WTC11 (cell line): ENCODE results near the gene FMOD. TPM values are rescaled to one million over a fixed set of nuclear protein-coding genes. Genes with fewer than 3 reads are reported as not detected.
A peak's percentile ranks its signal among the peaks of the same experiment; 100 is the strongest.

Experiments used
- ATAC-seq: fragments of 200-7000 bp; cut with Tn5 transposase; 2 replicates; pipeline ENCODE4 v1.10.0; 2021; ENCODE audit warnings: mild to moderate bottlenecking, moderate library complexity
- CTCF ChIA-PET: fragments of 300-600 bp; sonication (Branson Sonifier 250); formaldehyde crosslinking; loops from one replicate; lab custom pipeline; 2021; ENCODE audit warnings: antibody characterized with exemption; lab: Charles Lee
- POLR2A ChIA-PET: fragments of 350-600 bp; sonication (Branson Sonifier 250); formaldehyde crosslinking; loops from one replicate; lab custom pipeline; 2021; ENCODE audit warnings: antibody characterized with exemption; lab: Charles Lee
- DNase-seq: peaks from one replicate; pipeline ENCODE4 v3.0.0; 2021; ENCODE audit warnings: low spot score
- H3K27ac Mint-ChIP-seq: 2 replicates; pipeline ENCODE4 v1.8.0; 2021; ENCODE audit warnings: mixed read lengths
- H3K27me3 Mint-ChIP-seq: 2 replicates; pipeline ENCODE4 v1.8.0; 2021; ENCODE audit warnings: low read depth, mild to moderate bottlenecking, moderate library complexity, mixed read lengths
- H3K36me3 Mint-ChIP-seq: 2 replicates; pipeline ENCODE4 v1.8.0; 2021; ENCODE audit warnings: mixed read lengths
- H3K4me1 Mint-ChIP-seq: 2 replicates; pipeline ENCODE4 v1.8.0; 2022; ENCODE audit warnings: mixed read lengths
- H3K4me3 Mint-ChIP-seq: 2 replicates; pipeline ENCODE4 v1.8.0; 2021; ENCODE audit warnings: mild to moderate bottlenecking, moderate library complexity, mixed read lengths
- H3K9me3 Mint-ChIP-seq: 2 replicates; pipeline ENCODE4 v1.8.0; 2021; ENCODE audit warnings: mixed read lengths
- CBFB ChIP-seq: sonication (generic); formaldehyde crosslinking; IDR thresholded peaks from 2 replicates; pipeline ENCODE4 v1.8.1; 2022; ENCODE audit warnings: mild to moderate bottlenecking, low read depth, missing genetic modification reagents
- CDX4 ChIP-seq: fragments of 250-450 bp; sonication (Bioruptor Pico); IDR thresholded peaks from 2 replicates; pipeline ENCODE4 v1.9.0; 2021; ENCODE audit warnings: moderate library complexity, mild to moderate bottlenecking, inconsistent platforms, borderline replicate concordance
- CREM ChIP-seq: sonication (generic); formaldehyde crosslinking; IDR thresholded peaks from 2 replicates; pipeline ENCODE4 v1.8.1; 2022; ENCODE audit warnings: mild to moderate bottlenecking, missing genetic modification reagents, moderate library complexity
- E2F4 ChIP-seq: sonication (generic); formaldehyde crosslinking; IDR thresholded peaks from 2 replicates; pipeline ENCODE4 v1.8.1; 2022; ENCODE audit warnings: low read depth, mild to moderate bottlenecking, moderate library complexity, missing genetic modification reagents, borderline replicate concordance
- ELF4 ChIP-seq: sonication (generic); formaldehyde crosslinking; IDR thresholded peaks from 2 replicates; pipeline ENCODE4 v1.8.1; 2022; ENCODE audit warnings: low read depth, mild to moderate bottlenecking, moderate library complexity, missing genetic modification reagents
- ETV6 ChIP-seq: sonication (generic); formaldehyde crosslinking; IDR thresholded peaks from 2 replicates; pipeline ENCODE4 v1.8.1; 2022; ENCODE audit warnings: mild to moderate bottlenecking, missing genetic modification reagents
- HMGXB4 ChIP-seq: sonication (generic); formaldehyde crosslinking; IDR thresholded peaks from 2 replicates; pipeline ENCODE4 v1.8.1; 2023; ENCODE audit warnings: mild to moderate bottlenecking, moderate library complexity, missing genetic modification reagents
- MLX ChIP-seq: sonication (generic); formaldehyde crosslinking; IDR thresholded peaks from 2 replicates; pipeline ENCODE4 v1.8.1; 2023; ENCODE audit warnings: mild to moderate bottlenecking, missing genetic modification reagents, moderate library complexity
- NR2C2 ChIP-seq: sonication (generic); formaldehyde crosslinking; IDR thresholded peaks from 2 replicates; pipeline ENCODE4 v1.8.0; 2022; ENCODE audit warnings: mild to moderate bottlenecking, missing genetic modification reagents
- RELA ChIP-seq: sonication (generic); formaldehyde crosslinking; IDR thresholded peaks from 2 replicates; pipeline ENCODE4 v1.8.1; 2022; ENCODE audit warnings: missing genetic modification reagents, mild to moderate bottlenecking, borderline replicate concordance
- SMAD3 ChIP-seq: sonication (generic); formaldehyde crosslinking; IDR thresholded peaks from 2 replicates; pipeline ENCODE4 v1.8.0; 2022; ENCODE audit warnings: missing genetic modification reagents, mild to moderate bottlenecking, borderline replicate concordance
- SP1 ChIP-seq: sonication (generic); formaldehyde crosslinking; conservative IDR thresholded peaks from 2 replicates; pipeline ENCODE4 v1.8.1; 2022; ENCODE audit warnings: missing genetic modification reagents
- ZMAT4 ChIP-seq: fragments of 250-450 bp; sonication (Bioruptor Pico); IDR thresholded peaks from 2 replicates; pipeline ENCODE4 v1.9.0; 2021; ENCODE audit warnings: mild to moderate bottlenecking
- ZNF121 ChIP-seq: sonication (generic); formaldehyde crosslinking; IDR thresholded peaks from 2 replicates; pipeline ENCODE4 v1.8.0; 2023; ENCODE audit warnings: missing genetic modification reagents
- ZNF671 ChIP-seq: fragments of 250-450 bp; sonication (Bioruptor Pico); IDR thresholded peaks from 2 replicates; pipeline ENCODE4 v1.8.0; 2021; ENCODE audit warnings: mild to moderate bottlenecking
- total RNA-seq: library from RNA; stranded (reverse); gene quantifications from 3 replicates; pipeline ENCODE4 v1.2.3, GENCODE V29; 2021
- TF ChIP-seq, protein P1 (sequence below): sonication (generic); formaldehyde crosslinking; IDR thresholded peaks from 2 replicates; pipeline ENCODE4 v1.8.1; 2022; ENCODE audit warnings: mild to moderate bottlenecking, missing genetic modification reagents, moderate library complexity, borderline replicate concordance
- TF ChIP-seq, protein P2 (sequence below): sonication (generic); formaldehyde crosslinking; IDR thresholded peaks from 2 replicates; pipeline ENCODE4 v1.8.0; 2023; ENCODE audit warnings: missing genetic modification reagents, mild to moderate bottlenecking, borderline replicate concordance

Gene FMOD
- total RNA-seq, 1 experiment from 2014 or later = 0.79 TPM

GRCh38 chr1:203295796-203296195 lies 55.1 kb downstream of the FMOD start (continued):
- TF ChIP-seq, protein P1, sequence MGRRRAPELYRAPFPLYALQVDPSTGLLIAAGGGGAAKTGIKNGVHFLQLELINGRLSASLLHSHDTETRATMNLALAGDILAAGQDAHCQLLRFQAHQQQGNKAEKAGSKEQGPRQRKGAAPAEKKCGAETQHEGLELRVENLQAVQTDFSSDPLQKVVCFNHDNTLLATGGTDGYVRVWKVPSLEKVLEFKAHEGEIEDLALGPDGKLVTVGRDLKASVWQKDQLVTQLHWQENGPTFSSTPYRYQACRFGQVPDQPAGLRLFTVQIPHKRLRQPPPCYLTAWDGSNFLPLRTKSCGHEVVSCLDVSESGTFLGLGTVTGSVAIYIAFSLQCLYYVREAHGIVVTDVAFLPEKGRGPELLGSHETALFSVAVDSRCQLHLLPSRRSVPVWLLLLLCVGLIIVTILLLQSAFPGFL (CRISPR knock-in tag) = no peak
- no peak for TF ChIP-seq SMAD3 (CRISPR knock-in tag)
- no peak for TF ChIP-seq CDX4 (CRISPR knock-in tag)
- TF ChIP-seq E2F4 (CRISPR knock-in tag) = no peak
- no peak for TF ChIP-seq RELA (CRISPR knock-in tag)
- no peak for TF ChIP-seq ZMAT4

GRCh38 chr1:203291201-203292096 lies 59.5 kb downstream of the FMOD start:
- ChIA-PET POLR2A (interaction anchor here (0.8 to 2.4 kb wide), 7 partner anchors 14 to 225 kb away, joined by 3 to 17 read pairs (median 7); partner anchors contain the start of gene BTG2), CTCF (interaction anchor here (0.6 to 6.8 kb wide), 11 partner anchors 16 to 251 kb away, joined by 3 to 78 read pairs (median 5); no protein-coding TSS in a partner anchor)
- TF ChIP-seq HMGXB4 (no peak), ELF4 (CRISPR knock-in tag) (no peak), RELA (CRISPR knock-in tag) (no peak), CBFB (CRISPR knock-in tag) (no peak), CREM (no peak), ZNF121 (CRISPR knock-in tag) (no peak), MLX (CRISPR knock-in tag) (no peak), NR2C2 (CRISPR knock-in tag) (no peak), SP1 (CRISPR knock-in tag) (no peak), ETV6 (CRISPR knock-in tag) (no peak), ZNF671 (CRISPR knock-in tag) (no peak)
- TF ChIP-seq, protein P2, sequence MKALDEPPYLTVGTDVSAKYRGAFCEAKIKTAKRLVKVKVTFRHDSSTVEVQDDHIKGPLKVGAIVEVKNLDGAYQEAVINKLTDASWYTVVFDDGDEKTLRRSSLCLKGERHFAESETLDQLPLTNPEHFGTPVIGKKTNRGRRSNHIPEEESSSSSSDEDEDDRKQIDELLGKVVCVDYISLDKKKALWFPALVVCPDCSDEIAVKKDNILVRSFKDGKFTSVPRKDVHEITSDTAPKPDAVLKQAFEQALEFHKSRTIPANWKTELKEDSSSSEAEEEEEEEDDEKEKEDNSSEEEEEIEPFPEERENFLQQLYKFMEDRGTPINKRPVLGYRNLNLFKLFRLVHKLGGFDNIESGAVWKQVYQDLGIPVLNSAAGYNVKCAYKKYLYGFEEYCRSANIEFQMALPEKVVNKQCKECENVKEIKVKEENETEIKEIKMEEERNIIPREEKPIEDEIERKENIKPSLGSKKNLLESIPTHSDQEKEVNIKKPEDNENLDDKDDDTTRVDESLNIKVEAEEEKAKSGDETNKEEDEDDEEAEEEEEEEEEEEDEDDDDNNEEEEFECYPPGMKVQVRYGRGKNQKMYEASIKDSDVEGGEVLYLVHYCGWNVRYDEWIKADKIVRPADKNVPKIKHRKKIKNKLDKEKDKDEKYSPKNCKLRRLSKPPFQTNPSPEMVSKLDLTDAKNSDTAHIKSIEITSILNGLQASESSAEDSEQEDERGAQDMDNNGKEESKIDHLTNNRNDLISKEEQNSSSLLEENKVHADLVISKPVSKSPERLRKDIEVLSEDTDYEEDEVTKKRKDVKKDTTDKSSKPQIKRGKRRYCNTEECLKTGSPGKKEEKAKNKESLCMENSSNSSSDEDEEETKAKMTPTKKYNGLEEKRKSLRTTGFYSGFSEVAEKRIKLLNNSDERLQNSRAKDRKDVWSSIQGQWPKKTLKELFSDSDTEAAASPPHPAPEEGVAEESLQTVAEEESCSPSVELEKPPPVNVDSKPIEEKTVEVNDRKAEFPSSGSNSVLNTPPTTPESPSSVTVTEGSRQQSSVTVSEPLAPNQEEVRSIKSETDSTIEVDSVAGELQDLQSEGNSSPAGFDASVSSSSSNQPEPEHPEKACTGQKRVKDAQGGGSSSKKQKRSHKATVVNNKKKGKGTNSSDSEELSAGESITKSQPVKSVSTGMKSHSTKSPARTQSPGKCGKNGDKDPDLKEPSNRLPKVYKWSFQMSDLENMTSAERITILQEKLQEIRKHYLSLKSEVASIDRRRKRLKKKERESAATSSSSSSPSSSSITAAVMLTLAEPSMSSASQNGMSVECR = no peak
- Mint-ChIP-seq H3K27me3 (peaks cover 63% of the 10 kb centered on the region), H3K36me3 (no peaks in the 10 kb centered on the region), H3K4me3 (peak overlapping the region; percentile 63), H3K27ac (peak overlapping the region; percentile 87), H3K9me3 (no peaks in the 10 kb centered on the region), H3K4me1 (peaks cover 51% of the 10 kb centered on the region)
- no peak for ATAC-seq
- no peak for DNase-seq
